Stimulated activated CD8-positive, alpha-beta memory T cell treated with anti-CD3 and anti-CD28 coated beads, Interleukin-12 subunit alpha, Interleukin-12 subunit beta, amount 100 ng/mL, for 24 hours (primary cell): ENCODE measurements around the gene DIP2B.
"Not testable (repeated sequence)": the region's sequence is repeated elsewhere in the genome, so short reads cannot be mapped to it uniquely, and the experiment has no call there.

Experiments used
- DNase-seq: peaks from one replicate; pipeline ENCODE4 v3.0.0-alpha.2; 2020; ENCODE audit errors: extremely low read depth

Gene DIP2B

DNA sequence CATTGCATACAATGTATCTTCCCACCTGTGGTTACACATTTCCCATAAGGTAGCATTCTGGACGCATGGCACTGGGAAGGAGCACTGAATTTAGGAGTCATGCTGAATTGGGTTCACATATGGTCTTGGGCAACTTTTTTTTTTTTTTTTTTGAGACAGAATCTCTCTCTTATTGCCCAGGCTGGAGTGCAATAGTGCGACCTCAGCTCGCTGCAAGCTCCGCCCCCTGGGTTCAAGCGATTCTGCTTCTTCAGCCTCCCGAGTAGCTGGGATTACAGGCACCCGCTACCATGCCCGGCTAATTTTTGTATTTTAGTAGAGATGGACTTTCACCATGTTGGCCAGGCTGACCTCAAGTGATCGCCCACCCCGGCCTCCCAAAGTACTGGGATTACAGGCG, 13.3 kb downstream of the DIP2B start:
- no peak for DNase-seq

DNA sequence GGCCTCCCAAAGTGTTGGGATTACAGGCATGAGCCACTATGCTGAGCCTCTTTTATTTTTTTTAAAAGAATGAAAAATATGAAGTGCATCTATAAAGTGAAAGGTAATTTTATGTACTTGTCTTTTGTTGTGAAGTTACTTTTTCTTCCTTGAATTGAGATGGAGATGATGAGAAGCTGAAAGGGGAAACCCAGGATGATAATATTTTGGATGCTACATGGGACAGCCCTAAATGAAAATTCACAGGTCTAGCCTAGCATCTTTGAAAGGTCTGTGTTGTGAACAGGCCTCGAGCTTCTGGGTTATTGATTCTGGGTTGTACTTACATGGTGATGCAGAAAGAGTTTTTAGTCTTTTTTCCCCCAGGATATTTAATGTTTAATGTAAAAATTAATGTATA, 14.6 kb downstream of the DIP2B start:
- DNase-seq = no peak

DNA sequence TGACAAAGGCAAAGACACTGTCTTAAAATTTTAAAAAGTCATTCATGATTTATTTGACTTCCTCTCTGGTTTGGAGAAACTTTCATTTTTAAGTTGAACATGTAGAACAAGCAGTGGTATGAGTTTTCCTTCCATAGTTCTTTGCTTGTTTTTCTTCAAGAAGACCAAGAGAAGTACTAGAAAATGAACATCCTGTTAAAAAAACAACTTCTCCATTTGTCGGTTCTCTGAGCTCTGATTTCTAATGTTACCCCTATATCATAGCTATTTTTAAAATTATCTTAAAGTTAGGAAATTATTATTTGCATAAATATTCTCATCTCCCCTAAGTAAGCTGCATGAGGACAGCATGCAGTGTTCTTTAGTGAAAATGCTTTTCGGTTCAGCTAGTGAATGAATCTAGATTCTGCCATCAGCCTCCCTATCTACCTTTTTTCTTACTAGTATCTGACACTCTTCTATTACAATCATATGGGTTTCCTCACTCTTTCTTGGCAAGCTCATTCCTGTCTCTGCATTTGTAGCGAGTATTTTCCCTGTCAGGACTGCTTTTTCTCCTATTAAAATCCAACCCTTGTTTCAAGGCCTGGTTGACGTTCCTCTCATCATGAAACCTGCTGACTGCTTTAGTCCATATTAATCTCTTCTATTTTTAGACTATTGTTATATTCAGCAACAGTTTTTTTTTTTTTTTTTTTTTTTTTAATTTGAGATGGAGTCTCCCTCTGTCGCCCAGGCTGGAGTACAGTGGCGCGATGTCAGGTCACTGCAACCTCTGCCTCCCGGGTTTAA, 15.8 kb downstream of the DIP2B start:
- DNase-seq = no peak

DNA sequence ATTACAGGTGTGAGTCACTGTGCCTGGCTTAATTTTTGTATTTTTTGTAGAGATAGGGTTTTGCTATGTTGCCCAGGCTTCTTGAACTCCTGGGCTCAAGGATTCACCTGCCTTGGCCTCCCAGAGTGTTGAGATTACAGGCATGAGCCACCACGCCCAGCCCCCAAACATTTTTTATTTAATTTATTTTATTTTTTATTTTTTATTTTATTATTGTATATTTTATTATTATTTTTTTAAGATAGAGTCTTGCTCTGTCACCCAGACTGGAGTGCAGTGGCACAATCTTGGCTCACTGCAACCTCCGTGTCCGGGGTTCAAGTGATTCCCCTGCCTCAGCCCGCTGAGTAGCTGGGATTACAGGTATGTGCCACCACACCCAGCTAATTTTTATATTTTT, 17.0 kb downstream of the DIP2B start:
- DNase-seq = not testable (repeated sequence)

DNA sequence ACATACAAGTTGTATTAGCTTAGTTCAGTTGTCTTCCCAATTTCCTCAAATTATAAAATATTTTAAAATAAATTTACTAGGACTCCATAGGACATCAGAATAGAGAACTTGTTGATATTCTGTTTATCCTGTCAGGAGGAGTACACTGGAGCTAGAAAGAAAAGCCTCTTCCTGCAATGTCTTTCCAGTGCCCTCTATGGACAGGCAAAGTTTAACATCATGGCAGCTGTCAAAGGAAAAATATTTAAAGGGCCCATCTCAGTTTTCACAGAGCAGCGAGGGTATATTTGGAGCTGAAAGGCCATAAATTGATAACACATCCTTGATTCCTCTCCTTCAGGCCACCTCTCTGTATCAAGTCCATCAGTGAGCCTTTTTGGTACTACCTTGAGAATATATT, 19.0 kb downstream of the DIP2B start:
- DNase-seq = no peak

DNA sequence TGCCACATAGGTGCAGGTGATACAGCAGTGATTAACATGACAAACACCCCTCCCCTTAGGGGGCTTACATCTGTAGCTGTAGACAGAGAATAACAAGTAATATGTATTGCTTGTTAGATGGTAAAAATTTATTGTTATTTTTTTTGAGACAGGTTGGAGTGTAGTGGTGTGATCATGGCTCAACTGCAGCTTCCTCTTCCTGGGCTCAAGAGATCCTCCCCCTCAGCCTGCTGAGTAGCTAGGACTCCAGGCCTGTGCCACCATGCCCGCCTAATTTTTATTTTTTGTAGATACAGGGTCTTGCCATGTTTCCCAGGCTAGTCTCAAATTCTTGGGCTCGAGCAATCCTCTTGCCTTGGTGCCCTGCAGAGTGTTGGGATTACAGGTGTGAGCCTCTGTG, 19.8 kb downstream of the DIP2B start:
- no peak for DNase-seq

DNA sequence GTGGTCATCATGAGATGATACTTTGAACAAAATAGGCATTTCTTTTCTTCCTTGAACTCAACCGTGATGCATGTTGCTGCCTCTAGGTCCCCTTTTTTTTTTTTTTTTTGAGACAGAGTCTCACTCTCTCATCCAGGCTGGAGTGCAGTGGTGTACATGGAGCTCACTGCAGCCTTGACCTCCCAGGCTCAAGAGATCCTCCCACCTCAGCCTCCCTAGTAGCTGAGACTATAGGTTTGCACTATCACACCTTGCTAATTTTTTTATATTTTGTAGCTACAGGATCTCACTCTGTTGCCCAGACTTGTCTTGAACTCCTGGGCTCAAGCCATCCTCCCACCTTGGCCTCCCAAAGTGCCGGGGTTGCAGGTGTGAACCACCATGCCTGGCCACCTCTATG, 20.6 kb downstream of the DIP2B start:
- no peak for DNase-seq

DNA sequence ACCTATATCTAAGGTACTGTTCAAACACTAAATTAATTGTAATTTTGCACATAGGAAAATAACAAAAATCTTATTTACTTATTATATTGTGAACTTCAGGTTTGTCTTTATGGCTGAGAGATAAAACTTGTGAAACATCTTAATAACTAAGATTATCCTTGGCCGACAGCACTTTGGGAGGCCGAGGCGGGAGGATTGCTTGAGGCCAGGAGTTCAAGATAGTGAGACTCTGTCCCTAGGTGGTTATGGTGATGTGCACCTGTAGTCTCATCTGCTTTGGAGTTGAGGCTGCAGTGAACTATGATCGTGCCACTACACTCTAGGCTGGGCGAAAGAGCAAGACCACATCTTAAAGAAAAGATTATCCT, 22.6 kb downstream of the DIP2B start:
- no peak for DNase-seq

DNA sequence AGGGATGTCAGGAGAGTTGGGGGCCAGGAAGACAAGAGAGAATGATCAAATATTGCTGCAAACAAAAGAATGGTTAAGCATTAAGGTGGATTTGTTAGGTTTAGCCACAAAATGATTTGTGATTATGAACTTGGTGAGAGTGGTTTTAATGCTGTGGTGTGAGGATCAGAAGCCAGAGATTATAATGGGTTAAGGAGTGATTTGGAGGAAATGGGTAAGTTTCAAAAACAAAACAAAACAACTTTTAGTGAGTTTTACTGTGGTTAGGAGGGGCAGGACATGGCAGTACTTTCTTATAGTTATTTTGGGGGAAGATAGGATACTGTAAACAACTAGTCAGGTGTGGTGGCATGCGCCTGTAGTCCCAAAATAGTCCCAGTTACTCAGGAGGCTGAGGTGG, 24.0 kb downstream of the DIP2B start:
- no peak for DNase-seq

DNA sequence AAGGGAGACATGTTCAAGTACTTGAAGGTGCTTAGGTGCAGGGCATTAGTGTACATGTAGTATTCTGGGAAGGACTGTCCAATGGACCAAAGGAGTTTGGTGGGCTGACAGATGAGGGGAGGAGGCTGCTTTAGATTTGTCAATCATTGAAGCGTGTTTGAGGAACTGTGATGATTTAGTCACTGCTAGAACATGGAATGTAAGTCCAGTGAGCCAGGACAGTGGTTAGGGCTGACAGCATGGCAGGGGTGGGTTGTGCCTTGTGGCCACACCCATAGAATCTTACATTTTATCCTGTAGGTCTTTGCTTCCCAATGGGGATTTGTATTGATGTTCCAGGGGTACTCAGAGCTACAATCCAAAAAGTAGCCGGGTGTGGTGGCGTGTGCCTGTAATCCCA, 24.6 kb downstream of the DIP2B start:
- DNase-seq = no peak

DNA sequence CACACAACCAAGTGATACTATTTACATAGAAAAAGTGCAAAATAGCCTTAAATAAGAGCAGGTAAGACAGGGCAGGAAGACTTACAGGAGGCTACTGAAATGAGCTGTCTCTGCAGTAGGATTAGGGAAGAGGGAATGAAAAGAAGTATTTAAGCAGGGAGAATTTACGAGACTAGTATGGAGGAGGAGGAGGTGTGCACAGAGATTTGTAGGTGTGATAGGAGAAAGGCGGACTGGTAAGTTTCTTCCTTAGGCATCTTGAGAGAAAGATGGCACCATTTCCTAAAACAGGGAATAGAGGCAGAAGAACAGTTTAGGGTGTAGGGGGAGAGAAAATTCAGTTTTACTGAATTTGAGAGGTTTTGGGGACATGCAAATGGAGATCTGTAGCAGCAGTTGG, 25.7 kb downstream of the DIP2B start:
- DNase-seq = no peak

DNA sequence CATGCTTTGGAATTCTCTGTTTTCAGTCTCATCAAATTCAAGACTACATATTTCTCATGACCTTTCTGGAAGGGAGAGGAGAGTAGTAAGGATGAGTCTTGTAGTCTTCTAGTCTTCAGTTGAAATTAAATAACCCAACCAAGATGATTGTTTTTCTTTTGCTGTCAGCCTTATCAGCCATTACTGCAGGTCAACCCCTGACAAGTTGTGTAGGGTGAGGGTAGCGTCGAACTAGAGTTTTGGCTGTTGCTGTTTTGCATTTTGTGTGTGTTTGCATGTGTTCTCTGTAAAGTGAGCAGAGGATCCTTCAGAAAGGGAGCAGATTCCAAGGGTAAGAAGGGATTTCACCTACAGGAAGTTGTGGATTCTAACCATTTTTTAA, 28.4 kb downstream of the DIP2B start:
- DNase-seq = no peak

DNA sequence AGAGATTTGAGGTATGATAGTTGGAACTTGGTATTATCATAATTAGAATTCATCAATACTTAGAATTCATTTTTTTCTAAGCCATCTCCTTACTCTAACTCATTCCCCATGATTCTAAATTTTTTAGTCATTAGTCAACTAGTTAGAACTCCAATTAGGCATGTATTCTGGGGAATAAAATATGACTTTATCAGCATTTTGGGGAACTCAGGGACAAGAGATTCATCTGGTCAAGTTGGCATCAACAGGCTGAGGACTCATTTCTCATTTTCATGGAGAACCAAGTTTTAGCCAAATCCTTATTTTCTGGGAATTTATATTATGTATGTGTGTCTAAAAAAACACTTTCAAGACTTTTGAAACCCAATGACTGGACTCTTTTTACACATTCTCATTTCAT, 29.2 kb downstream of the DIP2B start:
- no peak for DNase-seq

DNA sequence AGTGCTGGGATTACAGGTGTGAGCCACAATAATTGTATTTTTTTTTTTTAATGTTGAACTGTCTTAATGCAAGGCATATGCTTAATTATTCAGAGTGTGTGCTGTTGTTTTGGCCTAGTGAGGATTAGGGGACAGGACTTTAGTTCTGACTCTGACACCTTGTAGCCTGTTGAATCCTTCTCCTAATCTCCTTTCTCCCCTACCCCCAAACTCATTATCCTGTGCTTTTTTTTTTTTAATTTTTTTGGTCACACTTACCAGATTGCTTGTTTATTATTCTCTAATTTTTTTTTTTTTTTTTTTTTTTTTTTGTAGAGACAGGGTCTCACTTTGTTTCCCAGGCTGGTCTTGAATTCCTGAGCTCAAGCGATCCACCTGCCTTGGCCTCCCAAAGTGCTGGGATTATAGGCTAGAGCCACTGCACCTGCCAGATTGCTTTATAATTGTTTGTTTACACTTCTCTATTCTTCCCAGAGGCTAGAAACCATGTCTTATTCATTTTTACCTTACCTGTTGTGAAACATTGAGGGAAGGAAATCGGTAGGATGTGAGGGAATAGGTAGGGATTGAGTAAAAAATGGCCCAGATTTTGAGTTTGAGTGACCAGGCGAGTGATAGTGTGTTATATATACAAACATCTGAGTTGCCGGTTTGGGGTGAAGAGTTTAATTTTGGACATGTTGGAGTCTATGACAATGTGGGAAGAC, 32.2 kb downstream of the DIP2B start:
- no peak for DNase-seq

DNA sequence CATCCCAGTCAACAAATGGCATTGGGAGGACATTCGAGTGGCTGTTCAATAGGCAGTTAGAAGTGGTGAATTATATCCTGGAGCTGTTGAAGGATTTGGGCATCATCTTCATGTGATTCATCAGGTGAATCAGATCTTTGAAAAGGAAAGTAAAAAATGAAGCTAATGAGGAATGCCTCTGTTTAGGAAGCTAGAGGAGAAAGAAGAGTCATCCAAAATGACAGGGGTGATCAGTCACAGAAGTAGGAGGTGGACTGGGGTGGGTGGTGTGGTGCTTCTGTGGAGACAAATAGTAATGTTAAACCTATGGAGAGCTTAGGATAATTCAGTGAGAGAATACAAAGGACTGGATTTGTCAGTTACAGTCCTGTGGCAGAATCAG, 32.7 kb downstream of the DIP2B start:
- no peak for DNase-seq

DNA sequence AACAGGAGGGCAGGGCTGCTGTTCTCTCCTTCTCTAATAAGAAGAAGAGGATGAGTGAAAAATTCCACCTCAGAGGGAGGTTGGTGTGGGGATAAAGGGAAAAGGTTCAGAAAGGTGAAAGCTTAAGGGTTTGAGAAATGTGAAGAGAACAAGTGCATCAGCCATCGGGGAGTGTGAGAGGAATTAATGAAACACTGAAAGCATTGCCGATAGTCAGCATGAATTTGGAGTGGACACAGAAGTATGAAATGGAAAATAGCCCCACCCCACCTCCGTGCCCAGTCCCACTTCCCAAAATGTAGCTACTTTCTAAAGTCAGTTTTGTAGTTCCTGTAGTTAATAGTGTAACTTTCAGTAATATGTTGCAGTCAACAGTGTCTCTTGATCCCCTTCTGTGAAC, 33.4 kb downstream of the DIP2B start:
- no peak for DNase-seq

DNA sequence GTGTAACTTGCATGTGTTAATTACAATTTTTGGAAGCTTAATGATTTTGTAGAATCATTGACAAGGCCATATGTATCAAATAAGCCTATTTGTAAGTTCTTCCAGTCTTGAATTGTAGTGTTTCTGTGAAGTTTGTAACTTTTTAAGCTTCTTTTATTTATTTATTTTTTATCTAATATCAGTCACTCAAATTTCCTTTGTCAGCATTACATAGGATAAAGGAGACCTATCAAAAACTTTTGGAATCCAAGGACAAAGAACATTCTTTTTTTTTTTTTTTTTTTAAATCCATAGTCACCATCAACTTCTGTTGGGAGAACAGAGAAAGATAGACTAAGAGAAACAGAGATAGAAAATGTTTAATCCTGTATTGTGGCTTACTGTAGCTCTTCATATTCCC, 36.4 kb downstream of the DIP2B start:
- no peak for DNase-seq

DNA sequence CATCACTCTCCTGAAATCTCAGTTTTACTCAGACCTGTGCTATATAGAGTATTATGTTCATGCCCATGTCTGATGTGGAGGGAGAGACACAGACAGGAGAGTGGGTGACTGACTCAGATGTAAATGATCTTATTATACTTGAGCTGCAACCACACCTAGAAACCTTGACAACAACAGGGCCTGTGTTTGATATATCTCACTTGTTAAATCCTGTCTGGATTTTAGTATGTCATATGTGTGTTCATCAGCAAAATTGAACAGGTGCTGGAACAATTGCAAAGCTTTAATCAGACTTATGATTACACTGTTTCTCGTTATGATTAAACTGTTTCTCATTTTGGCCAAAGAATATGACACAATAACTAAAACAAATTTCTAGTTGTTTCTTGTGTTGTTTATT, 37.7 kb downstream of the DIP2B start:
- DNase-seq = no peak

DNA sequence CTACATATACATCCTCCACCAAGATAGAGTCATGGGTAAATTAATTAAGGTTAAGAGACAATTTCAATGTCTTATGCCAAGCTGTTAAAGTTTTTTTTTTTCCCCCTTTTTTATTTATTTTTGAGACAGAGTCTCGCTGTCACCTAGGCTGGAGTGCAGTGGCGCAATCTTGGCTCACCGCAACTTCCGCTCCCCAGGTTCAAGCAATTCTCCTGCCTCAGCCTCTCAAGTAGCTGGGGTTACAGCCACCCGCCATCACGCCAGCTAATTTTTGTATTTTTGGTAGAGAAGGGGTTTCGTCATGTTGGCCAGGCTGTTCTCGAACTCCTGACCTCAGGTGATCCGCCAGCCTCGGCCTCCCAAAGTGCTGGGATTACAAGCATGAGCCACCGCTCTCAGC, 38.4 kb downstream of the DIP2B start:
- not testable (repeated sequence) for DNase-seq

DNA sequence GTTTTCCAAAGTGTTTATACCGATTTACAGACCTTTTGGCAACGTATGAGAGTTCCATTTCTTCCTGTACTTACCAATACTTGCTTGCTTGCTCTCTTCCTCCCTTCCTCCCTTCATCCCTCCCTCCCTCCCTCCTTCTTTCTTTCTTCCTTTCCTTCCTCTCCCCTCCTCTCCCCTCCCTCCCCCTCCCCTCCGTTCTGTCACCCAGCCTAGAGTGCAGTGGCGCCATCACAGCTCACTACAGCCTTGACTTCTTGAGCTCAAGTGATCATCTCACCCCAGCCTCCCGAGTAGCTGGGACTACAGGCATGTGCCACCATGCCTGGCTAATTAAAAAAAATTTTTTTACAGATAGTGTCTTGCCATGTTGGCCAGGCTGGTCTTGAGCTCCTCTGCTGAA, 40.4 kb downstream of the DIP2B start:
- DNase-seq = no peak

DNA sequence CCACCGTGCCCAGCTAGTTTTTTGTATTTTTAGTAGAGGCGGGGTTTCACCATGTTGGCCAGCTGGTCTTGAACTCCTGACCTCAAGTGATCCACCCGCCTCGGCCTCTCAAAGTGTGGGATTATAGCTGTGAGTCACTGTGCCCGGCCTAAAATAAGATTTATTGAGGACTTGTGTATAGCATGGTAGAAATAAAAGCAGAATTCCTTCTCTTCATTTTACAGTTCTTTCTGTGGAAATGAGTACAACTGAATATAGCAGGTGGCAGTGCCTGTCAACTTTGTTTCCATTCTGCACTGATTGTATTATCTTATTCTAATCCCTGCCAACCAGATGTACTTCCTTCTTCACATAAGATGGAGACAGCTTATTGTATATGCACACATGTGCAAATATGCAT, 41.0 kb downstream of the DIP2B start:
- no peak for DNase-seq

DNA sequence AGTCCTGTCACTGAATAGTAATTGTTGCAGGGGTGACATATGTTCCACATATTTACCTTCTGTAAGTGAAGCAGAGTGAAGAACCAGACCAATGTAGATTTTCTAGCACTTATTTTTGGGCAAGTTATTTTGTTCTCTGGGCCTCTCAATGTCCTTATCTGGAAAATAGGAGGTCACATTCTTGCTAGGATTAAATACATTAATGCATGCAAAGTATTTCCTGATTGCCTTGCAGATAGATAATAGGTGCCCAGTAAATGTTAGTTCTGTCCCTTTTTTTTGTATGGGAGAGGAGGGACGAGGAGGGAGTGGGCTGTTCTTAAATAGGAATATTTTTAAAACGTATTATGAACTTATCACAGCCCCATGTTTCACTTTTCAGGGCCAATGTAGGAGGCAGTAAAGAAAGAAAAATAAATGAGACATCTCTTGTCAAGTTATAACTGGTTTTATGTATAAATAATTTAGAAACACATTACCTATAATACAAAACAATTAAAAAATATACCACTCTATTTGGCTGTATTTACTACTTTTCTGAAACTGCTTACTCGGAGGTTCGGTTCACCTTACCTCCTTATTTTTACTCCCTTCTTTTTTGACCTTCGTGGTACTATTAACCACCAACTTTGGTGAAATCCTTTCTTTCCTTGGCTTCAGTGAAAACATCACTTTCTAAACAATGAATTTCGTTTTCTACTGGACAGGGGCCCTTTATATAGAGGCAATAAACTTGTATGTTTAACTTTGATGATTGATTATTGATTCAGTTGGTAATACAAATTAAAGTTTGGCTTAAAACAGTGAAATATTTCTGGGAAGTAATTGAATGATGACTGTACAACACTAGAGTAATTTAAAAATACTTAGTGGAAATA, 41.9 kb downstream of the DIP2B start:
- no peak for DNase-seq

DNA sequence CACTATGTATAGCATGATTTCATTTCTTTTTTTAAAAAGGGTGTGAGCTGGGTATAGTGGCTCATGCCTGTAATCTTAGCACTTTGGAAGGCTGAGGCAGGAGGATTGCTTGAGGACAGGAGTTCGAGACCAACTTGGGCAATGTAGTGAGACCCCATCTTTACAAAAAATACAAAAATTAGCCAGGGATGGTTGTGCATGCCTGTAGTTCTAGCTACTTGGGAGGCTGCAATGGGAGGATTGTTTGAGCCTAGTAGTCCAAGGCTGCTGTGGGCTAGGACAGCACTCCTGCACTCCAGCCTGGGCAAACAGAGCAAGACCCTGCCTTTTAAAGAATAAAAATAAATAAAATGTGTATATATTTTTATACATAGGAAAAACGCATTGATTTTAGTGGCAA, 43.0 kb downstream of the DIP2B start:
- DNase-seq = no peak
